SKM-1 (cell line): ENCODE measurements around the gene LILRB5.
"Not testable (repeated sequence)": the region's sequence is repeated elsewhere in the genome, so short reads cannot be mapped to it uniquely, and the experiment has no call there.

Experiments
- DNase-seq: peaks from one replicate; lab custom pipeline; 2025; ENCODE audit not compliant: unreplicated experiment; lab: John Stamatoyannopoulos, UW

LILRB5 gene

GRCh38 chr19:54277111-54277615 lies 20.1 kb upstream of the LILRB5 start:
- not testable (repeated sequence) for DNase-seq

GRCh38 chr19:54275951-54276350 lies 18.9 kb upstream of the LILRB5 start:
- DNase-seq, result no peak

- not testable (repeated sequence) for DNase-seq
These were observed 17.4 kb upstream of the LILRB5 start for GRCh38 chr19:54274516-54274915.

- no peak for DNase-seq
These were observed 16.7 kb upstream of the LILRB5 start for GRCh38 chr19:54273821-54274220.

- DNase-seq, result not testable (repeated sequence)
These were observed 15.1 kb upstream of the LILRB5 start for GRCh38 chr19:54272181-54272580.

- DNase-seq, result not testable (repeated sequence)
These were observed 14.5 kb upstream of the LILRB5 start for GRCh38 chr19:54271587-54271986.

- DNase-seq, result no peak
These were observed 14.0 kb upstream of the LILRB5 start for GRCh38 chr19:54271106-54271505.

- DNase-seq, result no peak
These were observed 11.9 kb upstream of the LILRB5 start for GRCh38 chr19:54268936-54269335.

GRCh38 chr19:54266133-54266532 lies 9.1 kb upstream of the LILRB5 start:
- peak; percentile 24 for DNase-seq

- DNase-seq, result no peak
These were observed 5.4 kb upstream of the LILRB5 start for GRCh38 chr19:54262470-54262869.

- DNase-seq, result no peak
These were observed 5.0 kb upstream of the LILRB5 start for GRCh38 chr19:54262066-54262465.

- DNase-seq, result no peak
These were observed 590 bp downstream of the LILRB5 start for GRCh38 chr19:54256250-54257115.

GRCh38 chr19:54255105-54255775 lies 1.8 kb downstream of the LILRB5 start:
- DNase-seq, result no peak

GRCh38 chr19:54254195-54254906 lies 2.7 kb downstream of the LILRB5 start:
- DNase-seq, result no peak

- no peak for DNase-seq
These were observed 3.5 kb downstream of the LILRB5 start for GRCh38 chr19:54253331-54254194.

GRCh38 chr19:54252845-54253244 lies 4.2 kb downstream of the LILRB5 start:
- DNase-seq, result no peak

GRCh38 chr19:54252243-54252642 lies 4.8 kb downstream of the LILRB5 start:
- DNase-seq, result no peak

- DNase-seq, result peak; percentile 6
These were observed 9.0 kb downstream of the LILRB5 start for GRCh38 chr19:54248016-54248601.

- DNase-seq, result no peak
These were observed 9.8 kb downstream of the LILRB5 start for GRCh38 chr19:54247106-54247930.
